IMR-90 (cell line): ENCODE data around the gene MTOR. TPM values are rescaled to one million over a fixed set of nuclear protein-coding genes. Genes with fewer than 3 reads are reported as not detected.
A peak's percentile ranks its signal among the peaks of the same experiment; 100 is the strongest.

Source experiments
- ATAC-seq: fragments of 200-7000 bp; cut with Tn5 transposase; 2 replicates; pipeline ENCODE4 v1.9.1; 2020; ENCODE audit warnings: low read depth, mild to moderate bottlenecking, moderate library complexity
- BruUV-seq: library from RNA; stranded (reverse); fragments of 400-500 nt; replicated peaks from 2 replicates; lab custom pipeline; 2021; lab: Mats Ljungman, UMichigan
- CTCF ChIA-PET: fragments of 300-600 bp; formaldehyde crosslinking; extraction: SDS; loops from one replicate; lab custom pipeline; 2021; ENCODE audit warnings: antibody characterized with exemption; lab: Yijun Ruan, JAX
- POLR2A ChIA-PET: fragments of 300-600 bp; sonication (Branson Sonifier 250); formaldehyde crosslinking; loops from one replicate; lab custom pipeline; 2022; ENCODE audit warnings: antibody characterized with exemption; ENCODE audit not compliant: unreplicated experiment; lab: Charles Lee
- DNase-seq: peaks from one replicate; pipeline ENCODE4 v3.0.0; 2013
- H2AFZ ChIP-seq: replicated peaks from 2 replicates; pipeline ENCODE3; 2013; ENCODE audit warnings: low read length, mild to moderate bottlenecking; ENCODE audit not compliant: poor library complexity
- H2AK5ac ChIP-seq: 2 replicates; pipeline ENCODE4 v1.6.1; 2013; ENCODE audit warnings: low read depth, low read length, inconsistent platforms
- H2AK9ac ChIP-seq: replicated peaks from 2 replicates; pipeline ENCODE3; 2013; ENCODE audit warnings: mild to moderate bottlenecking, low read depth, low read length, moderate library complexity; ENCODE audit not compliant: poor library complexity
- H2BK120ac ChIP-seq: 2 replicates; pipeline ENCODE4 v1.6.1; 2013; ENCODE audit warnings: low read depth, low read length, inconsistent platforms
- H2BK15ac ChIP-seq: 3 replicates; pipeline ENCODE4 v1.6.1; 2013; ENCODE audit warnings: low read depth, low read length, inconsistent platforms
- H2BK20ac ChIP-seq: 2 replicates; pipeline ENCODE4 v1.6.1; 2013; ENCODE audit warnings: low read depth, mild to moderate bottlenecking, inconsistent platforms, low read length, moderate library complexity
- H2BK5ac ChIP-seq: 2 replicates; pipeline ENCODE4 v1.6.1; 2013; ENCODE audit warnings: mild to moderate bottlenecking, low read depth, low read length, inconsistent platforms; ENCODE audit not compliant: poor library complexity, severe bottlenecking
- H3K14ac ChIP-seq: replicated peaks from 2 replicates; pipeline ENCODE4 v1.6.1; 2013; ENCODE audit warnings: low read depth, low read length, inconsistent platforms
- H3K18ac ChIP-seq: 2 replicates; pipeline ENCODE4 v1.6.1; 2013; ENCODE audit warnings: low read depth, low read length, control low read depth
- H3K23ac ChIP-seq: 2 replicates; pipeline ENCODE4 v1.6.1; 2013; ENCODE audit warnings: low read depth, low read length, inconsistent platforms
- H3K27ac ChIP-seq: 2 replicates; pipeline ENCODE4 v1.5.1; 2013; ENCODE audit warnings: mild to moderate bottlenecking, control low read depth, low read length; ENCODE audit not compliant: insufficient read depth
- H3K27me3 ChIP-seq: 2 replicates; pipeline ENCODE4 v1.6.1; 2013; ENCODE audit warnings: low read length; ENCODE audit not compliant: control insufficient read depth, insufficient read depth
- H3K36me3 ChIP-seq: 2 replicates; pipeline ENCODE4 v1.6.1; 2013; ENCODE audit warnings: low read length, mixed read lengths; ENCODE audit not compliant: control insufficient read depth, insufficient read depth
- H3K4ac ChIP-seq: 2 replicates; pipeline ENCODE4 v1.6.1; 2013; ENCODE audit warnings: low read depth, low read length, inconsistent platforms
- H3K4me1 ChIP-seq: 2 replicates; pipeline ENCODE4 v1.6.1; 2013; ENCODE audit warnings: low read length, mixed read lengths; ENCODE audit not compliant: control insufficient read depth, insufficient read depth
- H3K4me2 ChIP-seq: 2 replicates; pipeline ENCODE4 v1.6.1; 2013; ENCODE audit warnings: low read depth, mild to moderate bottlenecking, control low read depth, low read length, moderate library complexity
- H3K4me3 ChIP-seq: 2 replicates; pipeline ENCODE4 v1.5.1; 2013; ENCODE audit warnings: low read depth, mild to moderate bottlenecking, control low read depth, low read length, moderate library complexity; ENCODE audit not compliant: insufficient read depth
- H3K56ac ChIP-seq: 2 replicates; pipeline ENCODE4 v1.6.1; 2013; ENCODE audit warnings: low read length, inconsistent platforms; ENCODE audit not compliant: insufficient read depth; ENCODE audit errors: extremely low read depth
- H3K79me1 ChIP-seq, 2 experiments: 2 replicates each; pipeline ENCODE4 v1.6.1; 2013; ENCODE audit warnings: low read length in 2 of 2, inconsistent platforms in 1 of 2, low read depth in 1 of 2
- H3K9ac ChIP-seq: 2 replicates; pipeline ENCODE4 v1.6.1; 2013; ENCODE audit warnings: low read depth, low read length, control low read depth
- H3K9me1 ChIP-seq: 2 replicates; pipeline ENCODE4 v1.6.1; 2013; ENCODE audit warnings: low read length, inconsistent platforms; ENCODE audit not compliant: insufficient read depth
- H3K9me3 ChIP-seq: 2 replicates; pipeline ENCODE4 v1.6.1; 2013; ENCODE audit warnings: low read length; ENCODE audit not compliant: control insufficient read depth, insufficient read depth
- H4K20me1 ChIP-seq: 2 replicates; pipeline ENCODE4 v1.6.1; 2013; ENCODE audit warnings: low read length, inconsistent platforms; ENCODE audit not compliant: insufficient read depth
- H4K5ac ChIP-seq: 2 replicates; pipeline ENCODE4 v1.6.1; 2013; ENCODE audit warnings: mild to moderate bottlenecking, low read depth, low read length, control low read depth
- H4K8ac ChIP-seq, 2 experiments: 2 replicates each; pipeline ENCODE4 v1.6.1; 2013; ENCODE audit warnings: low read depth in 2 of 2, low read length in 2 of 2, control low read depth in 1 of 2, inconsistent platforms in 1 of 2
- H4K91ac ChIP-seq: 2 replicates; pipeline ENCODE4 v1.6.1; 2013; ENCODE audit warnings: low read depth, low read length, inconsistent platforms; ENCODE audit not compliant: insufficient read depth
- USF2 ChIP-seq: fragments of 150-350 bp; IDR thresholded peaks from 2 replicates; pipeline ENCODE4 v1.6.1; 2017; ENCODE audit warnings: mild to moderate bottlenecking, antibody characterized with exemption, low read length, low read depth
- WGBS, 2 experiments: methylation state at CpG; one replicate each; pipeline versions ENCODE4 v1.1.5 to v1.1.7; 2013; ENCODE audit warnings: missing lambda C conversion rate in 2 of 2; ENCODE audit not compliant: insufficient read length in 1 of 2; ENCODE audit errors: extremely low coverage in 2 of 2; 5-methylcytosine and 5-hydroxymethylcytosine counted together
- dilution Hi-C: fragments of 300-500 bp; cut with HindIII; formaldehyde crosslinking; loops from one replicate; pipeline ENCODE4 v1.14.3; 2018; ENCODE audit warnings: low sequenced_read_pairs; ENCODE audit not compliant: unreplicated experiment
- in situ Hi-C: fragments of 300-500 bp; cut with MboI; formaldehyde crosslinking; loops from 3 replicates; pipeline ENCODE4 v1.14.3; 2019; ENCODE audit warnings: low sequenced_read_pairs, inconsistent platforms, mixed read lengths
- intact Hi-C: fragments of 100-400 bp; cut with micrococcal nuclease; formaldehyde crosslinking; loops from 2 replicates; pipeline ENCODE4 v1.10.0; 2022
- polyA plus RNA-seq, 3 experiments: library from polyadenylated mRNA; depleted of rRNA; stranded (reverse); fragments of >200 nt; gene quantifications; 2 replicates each; pipeline ENCODE4 v1.2.3, GENCODE V29; 2012; ENCODE audit warnings: low replicate concordance in 1 of 3
- total RNA-seq: library from RNA; depleted of rRNA; stranded (reverse); fragments of >200 nt; gene quantifications from 2 replicates; pipeline ENCODE4 v1.2.3, GENCODE V29; 2012

MTOR gene
- total and polyA plus RNA-seq, 2 of the 4 experiments (the other 2 are of a cell fraction): 19.2 to 36.7 TPM

DNA sequence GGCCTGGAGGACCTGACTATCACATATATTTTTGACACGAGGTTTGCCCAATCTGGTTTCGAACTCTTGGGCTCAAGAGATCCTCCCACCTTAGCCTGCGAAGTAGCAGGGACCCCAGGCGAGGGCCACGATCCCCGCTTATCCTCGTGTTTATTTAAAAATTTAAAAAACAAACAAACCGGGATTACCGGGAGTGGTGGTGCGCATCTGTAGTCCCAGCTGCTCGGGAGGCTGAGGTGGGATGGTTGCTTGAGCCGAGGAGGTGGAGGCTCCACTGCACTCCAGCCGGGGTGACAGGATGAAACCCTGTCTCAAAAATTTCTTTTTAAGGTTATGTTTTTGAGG, 162.2 kb downstream of the MTOR start:
- in situ Hi-C loops (no loop called here), intact Hi-C loops (no loop called here), dilution Hi-C loops (no loop called here)
- Histone ChIP-seq H3K14ac (peak overlapping the region; percentile 61), H3K9me1 (no peaks in the 10 kb centered on the region), H2BK20ac (no peak overlapping the region), H3K4ac (peak overlapping the region; percentile 71), H2AK5ac (peak overlapping the region; percentile 59; the same call in 1 of the 2 replicates), H3K4me2 (peak overlapping the region; percentile 90), H4K8ac (peak overlapping the region; percentile 95 to 97), H3K4me3 (peak overlapping the region; percentile 81), H3K56ac (no peak overlapping the region), H4K91ac (peak overlapping the region; percentile 81), H2AK9ac (peak overlapping the region; percentile 59), H3K9me3 (no peaks in the 10 kb centered on the region), H3K27me3 (no peaks in the 10 kb centered on the region), H3K79me1 (peaks cover 8 to 12% of the 10 kb centered on the region in 2 experiments; a peak in 2 of 4 replicates), H3K23ac (no peak overlapping the region), H3K36me3 (peaks cover 16% of the 10 kb centered on the region), H3K4me1 (0 out of 2 replicates have a peak, but pooled peaks cover 2% of the 10 kb centered on the region), H3K18ac (peak overlapping the region; percentile 28; the same call in 1 of the 2 replicates), H2BK120ac (no peak overlapping the region), H2AFZ (peak overlapping the region; percentile 95), H2BK15ac (no peak overlapping the region), H4K5ac (peak overlapping the region; percentile 97), H4K20me1 (no peaks in the 10 kb centered on the region), H3K9ac (peak overlapping the region; percentile 87), H3K27ac (peak overlapping the region; percentile 68), H2BK5ac (peak overlapping the region; percentile 29)
- ChIA-PET CTCF (interaction anchor here (3.1 kb wide), 1 partner anchor 62 kb away, joined by 13 read pairs; no protein-coding TSS in a partner anchor), POLR2A (interaction anchor here (1.3 kb wide), 1 partner anchor 12 kb away, joined by 3 read pairs; no protein-coding TSS in a partner anchor)
- TF ChIP-seq USF2: no peak
- WGBS, 2 experiments: no CpG with 5 or more reads among the region's 13 CpGs
- DNase-seq (no peak), ATAC-seq (no peak)
- BruUV-seq: no TSS peak
